Measurements from ENCODE around the gene CACNA1B.
"Not testable (repeated sequence)": the region's sequence is repeated elsewhere in the genome, so short reads cannot be mapped to it uniquely, and the experiment has no call there.

CACNA1B gene

DNA sequence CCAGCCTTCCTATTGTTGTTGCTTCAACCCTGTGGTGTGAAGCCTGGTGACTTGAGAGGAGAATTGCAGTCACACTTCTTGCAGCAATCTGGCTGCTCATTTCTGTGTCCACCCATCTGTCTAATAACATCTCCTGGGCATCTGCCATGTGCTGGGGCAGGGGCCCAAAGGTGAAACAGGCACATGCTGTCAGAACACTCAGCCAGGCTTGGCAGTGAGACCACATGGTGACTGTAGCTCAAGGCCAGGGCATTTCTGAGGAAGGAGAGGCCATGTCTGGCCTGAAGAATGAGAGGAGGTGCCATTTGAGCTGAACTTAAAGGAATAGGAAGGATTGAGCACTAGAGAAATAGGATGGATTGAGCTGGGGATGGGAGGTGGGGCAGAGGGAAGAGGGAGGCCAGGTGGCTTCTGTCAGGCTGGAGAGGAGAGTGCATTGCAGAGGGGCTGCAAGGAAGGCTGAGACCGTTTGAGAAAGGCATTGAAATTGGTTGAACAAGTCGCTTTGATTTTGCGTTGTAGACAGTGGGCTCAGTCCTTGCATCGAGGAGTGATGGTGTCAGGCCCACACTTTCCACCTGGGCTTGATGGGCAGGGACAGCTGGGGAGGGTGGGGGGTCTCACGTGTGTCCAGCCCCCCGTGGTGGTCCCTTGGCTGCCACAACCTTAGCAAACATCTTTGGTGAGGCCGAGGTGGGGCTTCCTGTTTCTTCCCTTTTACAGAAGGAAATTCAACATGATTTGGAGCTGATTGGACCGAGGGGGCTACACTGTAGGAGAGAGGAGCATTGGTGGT is 222.4 kb downstream of the CACNA1B start:
- DNase-seq (ENCODE audit: low spot score): no peak

DNA sequence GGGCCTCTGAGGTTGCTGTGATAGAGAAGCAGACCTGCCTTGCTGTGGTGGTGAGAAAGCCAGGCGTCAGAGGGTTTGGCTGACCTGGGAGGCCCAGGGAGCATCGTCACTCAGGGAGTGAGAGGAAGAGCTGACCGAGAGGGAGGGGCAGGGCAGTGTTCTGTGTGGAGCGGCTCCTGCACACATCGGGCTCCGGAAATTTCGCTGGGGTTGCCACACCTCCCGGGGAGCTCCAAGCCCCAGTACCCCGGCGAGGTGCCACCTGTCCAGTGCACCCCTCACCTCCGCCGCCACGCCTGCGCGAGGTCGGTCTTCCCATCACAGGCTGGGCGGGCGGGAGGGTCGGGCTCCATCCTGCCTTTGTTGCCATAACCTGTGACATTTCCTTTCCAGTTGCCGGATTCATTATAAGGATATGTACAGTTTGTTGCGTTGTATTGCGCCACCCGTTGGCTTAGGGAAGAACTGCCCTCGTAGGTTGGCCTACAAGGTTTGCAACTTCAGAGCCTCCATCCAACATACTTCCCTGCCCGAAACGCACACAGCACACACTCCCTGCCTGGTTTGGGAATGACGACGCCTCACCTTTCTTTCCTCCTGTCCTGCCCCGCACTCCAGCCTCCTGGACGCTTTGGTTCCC is 223.2 kb downstream of the CACNA1B start:
- no peak for DNase-seq (ENCODE audit: low spot score)

DNA sequence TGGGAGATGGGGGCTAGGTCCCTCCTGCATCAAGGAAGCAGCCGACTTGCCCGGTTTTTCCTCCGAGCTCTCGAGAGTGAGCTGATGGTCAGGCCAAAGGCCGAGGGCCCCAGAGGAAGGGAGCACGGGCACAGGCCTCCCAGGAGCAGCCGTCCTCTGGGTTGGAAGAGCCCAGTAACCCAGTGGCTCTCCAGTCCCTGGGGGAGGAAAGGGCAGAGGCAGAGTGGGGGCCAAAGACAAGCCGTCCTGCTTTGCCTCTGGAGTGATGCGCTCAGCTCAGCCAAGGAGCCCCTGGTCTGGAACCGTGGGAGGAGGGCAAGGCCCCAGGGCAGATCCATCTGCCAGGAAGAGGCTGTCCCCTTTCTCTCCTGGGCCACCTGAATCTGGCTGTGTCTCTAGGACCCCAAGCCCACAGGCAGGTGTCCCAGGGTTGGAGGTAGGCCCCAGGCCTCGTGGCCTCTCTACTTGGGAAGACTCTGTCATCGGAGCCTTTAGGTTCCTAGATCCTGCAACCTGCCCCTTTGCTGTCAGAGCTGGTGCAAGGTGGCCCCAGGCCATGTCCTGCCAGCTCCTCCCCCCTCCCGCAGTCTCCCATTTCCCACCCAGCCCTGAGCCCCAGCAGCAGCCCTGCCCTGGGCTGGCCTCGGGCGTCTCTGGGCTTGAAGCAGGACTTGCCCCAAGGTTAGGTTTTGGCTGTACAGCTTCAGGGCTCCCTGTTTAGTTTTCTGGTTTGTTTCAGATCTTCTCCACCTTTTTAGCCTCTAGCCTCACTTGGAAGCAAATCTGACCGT is 224.1 kb downstream of the CACNA1B start:
- DNase-seq (ENCODE audit: low spot score): no peak

DNA sequence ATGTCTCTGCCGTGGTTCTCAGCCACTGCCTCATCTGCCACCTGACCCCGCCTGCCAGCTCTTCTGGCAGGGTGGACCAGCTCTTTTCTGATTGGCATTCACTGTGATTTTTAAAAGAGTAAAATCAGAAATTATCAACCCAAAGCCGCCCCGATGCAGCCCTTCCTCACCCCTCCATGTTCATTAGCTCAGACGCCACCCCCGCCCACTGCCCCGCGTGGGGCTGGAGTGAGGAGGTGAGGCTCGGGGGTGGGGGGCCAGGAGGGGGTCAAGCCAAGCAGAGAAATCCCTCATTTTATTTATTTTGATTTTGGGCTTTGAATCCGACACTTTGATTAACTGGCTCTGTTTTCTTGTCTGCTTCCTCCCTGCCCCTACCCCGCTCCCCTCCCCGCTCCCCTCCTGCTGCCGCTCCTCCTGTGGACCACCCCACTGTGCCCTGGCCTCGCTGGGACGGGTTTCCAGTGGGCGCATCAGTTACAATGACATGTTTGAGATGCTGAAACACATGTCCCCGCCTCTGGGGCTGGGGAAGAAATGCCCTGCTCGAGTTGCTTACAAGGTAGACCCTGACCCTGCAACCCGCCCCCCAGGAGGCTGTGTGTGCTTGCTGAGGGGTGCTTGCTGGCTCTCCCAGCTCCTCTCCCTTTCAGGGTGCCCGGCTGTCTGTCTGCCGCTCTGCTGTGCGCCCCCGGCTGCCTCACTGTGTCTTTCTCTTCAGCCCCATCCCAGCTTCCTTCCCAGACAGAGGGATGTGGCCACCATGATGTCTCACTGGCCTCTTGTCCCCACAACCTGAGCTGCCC is 224.9 kb downstream of the CACNA1B start:
- no peak for DNase-seq (ENCODE audit: low spot score)

DNA sequence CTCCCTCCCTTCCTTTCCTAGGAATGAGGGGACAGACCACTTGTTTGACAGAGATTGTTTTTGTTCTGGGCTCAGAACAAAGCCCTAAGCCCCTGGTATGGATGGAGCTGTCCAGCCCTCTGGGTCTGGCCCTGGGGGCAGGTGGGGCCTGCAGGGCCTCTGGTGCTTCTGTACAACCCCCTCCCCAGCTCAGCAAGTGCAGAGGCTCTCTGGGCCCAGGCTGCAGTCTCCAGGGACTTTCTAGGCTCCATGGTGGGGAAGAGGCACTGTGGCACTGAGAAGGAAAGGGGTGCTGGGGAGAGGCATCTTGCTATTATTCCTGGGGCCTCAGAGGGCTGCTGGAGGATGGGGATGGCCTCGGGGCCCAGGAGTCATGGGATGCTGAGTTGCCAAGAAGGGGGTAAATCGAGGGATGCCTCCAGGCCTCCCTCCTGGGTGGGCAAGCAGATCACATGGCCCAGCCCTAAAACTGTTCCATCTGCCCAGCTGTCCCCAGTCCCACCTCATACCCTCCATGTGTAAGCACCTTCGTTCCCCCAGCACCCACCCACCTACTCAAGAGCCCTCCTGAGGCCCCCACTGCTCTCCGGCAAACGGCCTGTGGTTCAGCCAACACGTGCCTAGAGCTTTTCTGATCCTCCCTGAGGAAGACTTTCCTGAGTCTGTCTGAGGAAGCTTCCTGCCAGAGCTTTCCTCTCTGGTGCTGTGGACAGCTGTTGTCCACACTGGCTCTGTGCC is 225.7 kb downstream of the CACNA1B start:
- DNase-seq (ENCODE audit: low spot score): no peak

DNA sequence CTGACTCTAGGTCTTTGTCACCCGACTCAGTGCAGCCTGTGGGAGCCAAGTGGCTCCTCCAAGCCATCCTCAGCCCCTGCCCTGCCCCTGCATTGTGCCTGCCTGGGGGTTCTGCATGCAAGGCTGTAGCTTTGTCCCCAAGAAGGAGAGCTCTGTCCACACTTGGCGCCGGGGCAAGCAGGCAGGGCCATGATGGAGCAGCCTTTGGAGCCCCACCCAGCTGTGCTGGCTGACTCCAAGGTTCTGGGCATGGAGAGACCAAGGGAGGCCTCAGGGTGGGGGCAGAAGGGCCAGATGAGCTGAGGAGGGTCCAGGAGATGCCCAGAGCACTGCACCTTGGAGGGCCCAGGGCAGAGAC is 226.2 kb downstream of the CACNA1B start:
- no peak for DNase-seq (ENCODE audit: low spot score)

DNA sequence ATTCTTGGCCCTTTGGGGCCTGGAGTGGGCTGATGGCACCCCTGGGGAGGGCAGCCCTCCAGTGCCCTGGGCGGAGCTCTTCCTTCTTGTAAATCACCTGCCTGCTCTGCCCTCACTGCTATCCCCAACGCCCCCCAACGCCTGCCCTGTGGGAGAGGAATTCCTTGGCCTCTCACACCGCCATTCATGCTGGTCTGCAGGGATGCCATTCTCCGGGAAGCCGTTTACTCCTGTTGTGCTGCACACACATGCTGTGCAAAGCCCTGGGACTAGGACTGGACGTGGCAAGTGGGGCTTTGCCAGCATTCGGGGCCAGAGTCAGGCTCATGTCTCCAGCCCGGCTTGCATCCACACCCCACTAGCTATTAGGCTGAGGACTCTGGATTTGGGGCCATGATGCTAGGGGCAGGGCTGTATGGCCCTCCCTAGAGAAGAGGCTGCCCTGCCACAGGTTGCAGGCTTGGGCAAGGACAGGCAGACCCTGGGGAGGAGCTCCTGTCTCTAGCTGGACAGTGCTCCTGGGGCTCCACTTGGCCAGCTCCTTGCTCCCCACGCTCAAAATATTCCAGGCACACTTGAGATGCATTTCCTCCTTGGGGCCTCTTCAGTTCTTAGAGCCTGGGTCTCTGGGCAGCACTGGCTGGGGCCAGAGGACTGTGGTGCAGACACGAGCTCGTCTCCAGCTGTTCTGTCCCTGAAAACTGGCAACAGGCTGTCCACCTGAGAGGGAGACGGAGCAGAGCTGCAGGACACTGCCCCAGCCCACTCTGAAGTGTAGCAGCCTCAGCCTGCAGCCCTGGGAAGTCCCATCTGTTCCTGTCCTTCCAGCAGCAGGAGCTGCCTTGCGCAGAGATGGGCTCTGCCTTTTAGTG is 226.9 kb downstream of the CACNA1B start:
- DNase-seq (ENCODE audit: low spot score): no peak

DNA sequence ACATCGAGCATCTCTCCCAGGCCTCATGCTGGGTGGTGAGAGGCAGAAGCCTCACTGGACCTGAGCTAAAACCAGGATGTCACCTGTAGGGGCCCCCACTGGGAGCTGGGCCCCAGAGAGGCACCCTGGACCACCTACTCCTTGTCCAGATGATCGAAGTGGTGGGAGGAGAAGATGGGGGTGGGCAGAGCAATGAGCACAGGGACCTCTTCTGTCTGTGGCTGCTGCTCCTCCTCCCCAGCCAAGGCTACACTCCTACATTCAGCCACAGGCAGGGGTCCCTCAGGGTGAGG is 227.5 kb downstream of the CACNA1B start:
- DNase-seq (ENCODE audit: low spot score): no peak

DNA sequence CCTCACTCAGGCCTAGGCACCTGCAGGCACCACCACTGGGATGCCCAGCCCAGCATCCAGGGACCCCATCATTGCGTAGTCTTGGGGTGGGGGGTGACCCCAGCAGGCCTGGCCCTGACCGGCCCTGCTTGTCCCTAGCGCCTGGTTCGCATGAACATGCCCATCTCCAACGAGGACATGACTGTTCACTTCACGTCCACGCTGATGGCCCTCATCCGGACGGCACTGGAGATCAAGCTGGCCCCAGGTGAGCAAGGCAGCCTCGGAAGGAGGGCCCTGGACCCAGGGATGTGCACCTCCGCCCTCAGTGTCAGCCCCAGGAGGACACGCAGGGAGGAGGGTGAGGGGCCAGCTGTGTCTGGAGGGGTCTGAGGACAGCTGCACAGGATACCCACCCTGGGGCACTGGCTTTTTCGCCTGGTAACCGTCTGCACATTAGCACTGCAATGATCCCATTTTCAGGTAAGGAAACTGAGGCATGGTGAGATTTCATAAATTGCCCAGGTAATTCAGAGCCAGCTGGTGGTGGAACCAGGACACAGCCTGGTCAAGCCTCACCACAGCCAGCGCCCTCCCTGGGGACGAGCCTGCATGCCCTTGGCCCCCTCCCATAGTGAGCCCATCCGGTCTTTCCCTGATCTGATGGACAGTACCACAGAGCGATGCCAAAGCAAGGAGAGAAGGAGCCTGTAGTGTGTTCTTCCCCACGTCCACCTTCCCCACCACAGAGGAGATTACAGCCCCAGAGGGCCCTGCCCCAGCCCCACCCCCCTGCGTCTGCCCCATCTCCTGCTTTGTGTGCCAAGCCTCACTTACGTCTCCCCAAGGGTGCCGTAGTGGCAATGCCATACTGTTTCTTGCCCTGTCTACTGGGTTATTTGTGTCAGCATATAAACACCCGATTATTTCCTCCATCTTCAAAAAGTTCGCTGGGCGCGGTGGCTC is 228.3 kb downstream of the CACNA1B start:
- DNase-seq (ENCODE audit: low spot score): no peak

DNA sequence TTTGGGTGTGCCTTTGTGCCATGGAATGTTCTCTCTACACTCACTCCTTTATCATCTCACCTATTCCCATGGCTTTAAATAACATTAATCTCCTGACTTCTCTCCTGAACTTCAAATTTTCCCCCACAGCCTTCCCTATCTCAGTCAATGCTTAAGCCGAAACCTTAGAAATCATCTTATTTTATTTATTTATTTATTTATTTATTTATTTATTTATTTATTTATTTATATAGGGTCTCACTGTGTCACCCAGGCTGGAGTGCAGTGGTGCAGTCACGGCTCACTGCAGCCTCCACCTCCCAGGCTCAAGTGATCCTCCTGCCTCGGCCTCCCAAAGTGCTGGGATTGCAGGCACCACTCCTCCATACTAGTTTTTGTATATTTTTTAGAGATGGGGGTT is 229.5 kb downstream of the CACNA1B start:
- DNase-seq (ENCODE audit: low spot score): not testable (repeated sequence)

DNA sequence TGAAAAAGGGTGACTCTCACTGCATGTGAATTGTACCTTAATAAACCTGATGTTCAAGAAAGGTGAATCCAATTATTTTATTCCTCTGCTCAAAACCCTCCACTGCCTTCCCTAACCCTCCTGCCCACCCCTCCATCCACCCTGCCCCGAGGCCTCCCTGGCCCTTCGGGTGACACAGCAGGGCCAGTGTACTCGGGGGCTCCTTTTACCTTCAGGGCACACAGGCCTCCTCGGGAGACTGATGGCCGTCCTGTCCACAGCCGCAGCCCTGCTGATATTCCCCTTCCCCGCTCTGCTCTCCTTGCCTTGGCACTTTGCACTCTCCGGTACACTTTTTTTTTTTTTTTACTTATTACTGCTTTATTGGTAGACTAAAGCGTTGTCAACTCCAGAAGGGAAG is 234.0 kb downstream of the CACNA1B start:
- no peak for DNase-seq (ENCODE audit: low spot score)

DNA sequence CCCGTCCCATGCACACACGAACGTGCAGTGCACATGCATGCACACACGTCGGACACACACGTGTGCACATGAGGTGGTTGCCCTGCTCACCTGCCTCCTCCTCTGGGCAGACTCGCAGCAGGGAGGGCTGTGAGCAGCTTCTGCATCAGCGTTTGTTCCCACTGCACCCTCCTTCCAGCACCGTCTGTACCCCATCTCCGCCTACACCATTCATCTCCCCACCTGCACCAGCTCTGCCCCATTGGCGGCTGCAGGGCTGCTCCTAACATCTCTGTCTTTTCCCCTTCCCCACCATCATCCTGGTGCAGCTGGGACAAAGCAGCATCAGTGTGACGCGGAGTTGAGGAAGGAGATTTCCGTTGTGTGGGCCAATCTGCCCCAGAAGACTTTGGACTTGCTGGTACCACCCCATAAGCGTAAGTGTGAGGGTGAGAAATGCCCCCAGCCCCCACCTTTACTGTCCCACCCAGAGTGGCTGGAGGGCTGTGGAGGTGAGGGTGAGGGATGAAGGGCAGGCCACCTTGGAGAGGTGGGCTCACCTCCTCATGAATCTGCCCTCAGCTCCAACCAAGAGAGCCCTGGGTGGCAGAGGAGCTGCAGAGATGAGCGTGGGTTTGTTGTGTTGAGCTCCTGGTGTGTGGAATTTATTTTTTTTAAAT is 234.6 kb downstream of the CACNA1B start:
- DNase-seq (ENCODE audit: low spot score): no peak

DNA sequence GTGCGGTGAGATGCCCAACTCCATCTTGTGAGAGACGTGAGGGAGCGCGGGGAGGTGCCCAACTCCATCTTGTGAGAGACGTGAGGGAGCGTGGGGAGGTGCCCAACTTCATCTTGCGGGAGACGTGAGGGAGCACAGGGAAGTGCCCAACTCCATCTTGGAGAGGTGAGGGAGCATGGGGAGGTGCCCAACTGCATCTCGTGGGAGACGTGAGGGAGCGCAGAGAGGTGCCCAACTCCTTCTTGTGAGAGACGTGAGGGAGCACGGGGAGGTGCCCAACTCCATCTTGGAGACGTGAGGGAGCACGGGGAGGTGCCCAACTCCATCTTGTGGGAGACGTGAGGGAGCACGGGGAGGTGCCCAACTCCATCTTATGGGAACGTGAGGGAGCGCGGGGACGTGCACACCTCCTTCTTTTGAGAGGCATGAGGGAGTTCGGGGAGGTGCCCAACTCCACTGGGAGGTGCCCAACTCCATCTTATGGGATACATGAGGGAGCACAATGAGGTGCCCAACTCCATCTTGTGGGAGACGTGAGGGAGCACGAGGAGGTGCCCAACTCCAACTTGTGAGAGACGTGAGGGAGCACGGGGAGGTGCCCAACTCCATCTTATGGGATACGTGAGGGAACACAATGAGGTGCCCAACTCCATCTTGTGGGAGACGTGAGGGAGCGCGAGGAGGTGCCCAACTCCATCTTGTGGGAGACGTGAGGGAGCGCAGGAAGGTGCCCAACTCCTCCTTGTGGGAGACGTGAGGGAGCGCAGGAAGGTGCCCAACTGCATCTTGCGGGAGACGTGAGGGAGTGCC is 235.4 kb downstream of the CACNA1B start:
- no peak for DNase-seq (ENCODE audit: low spot score)

DNA sequence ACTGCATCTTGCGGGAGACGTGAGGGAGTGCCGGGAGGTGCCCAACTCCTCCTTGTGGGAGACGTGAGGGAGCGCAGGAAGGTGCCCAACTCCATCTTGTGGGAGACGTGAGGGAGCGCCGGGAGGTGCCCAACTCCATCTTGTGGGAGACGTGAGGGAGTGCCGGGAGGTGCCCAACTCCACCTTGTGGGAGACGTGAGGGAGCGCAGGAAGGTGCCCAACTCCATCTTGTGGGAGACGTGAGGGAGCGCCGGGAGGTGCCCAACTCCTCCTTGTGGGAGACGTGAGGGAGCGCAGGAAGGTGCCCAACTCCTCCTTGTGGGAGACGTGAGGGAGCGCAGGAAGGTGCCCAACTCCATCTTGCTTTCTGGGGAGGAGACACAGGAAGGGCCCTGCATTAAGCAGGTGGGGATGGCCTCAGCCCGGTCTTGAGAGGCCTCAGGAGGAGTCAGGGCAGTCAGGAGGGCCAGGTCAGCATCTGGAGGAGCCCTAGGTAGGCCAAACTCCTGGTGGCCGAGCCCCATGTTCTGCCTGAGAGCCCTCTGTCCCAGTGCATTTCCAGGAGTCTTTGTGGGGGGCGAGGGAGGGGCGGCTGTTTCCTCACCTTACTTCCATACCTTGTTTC is 236.2 kb downstream of the CACNA1B start:
- not testable (repeated sequence) for DNase-seq (ENCODE audit: low spot score)

DNA sequence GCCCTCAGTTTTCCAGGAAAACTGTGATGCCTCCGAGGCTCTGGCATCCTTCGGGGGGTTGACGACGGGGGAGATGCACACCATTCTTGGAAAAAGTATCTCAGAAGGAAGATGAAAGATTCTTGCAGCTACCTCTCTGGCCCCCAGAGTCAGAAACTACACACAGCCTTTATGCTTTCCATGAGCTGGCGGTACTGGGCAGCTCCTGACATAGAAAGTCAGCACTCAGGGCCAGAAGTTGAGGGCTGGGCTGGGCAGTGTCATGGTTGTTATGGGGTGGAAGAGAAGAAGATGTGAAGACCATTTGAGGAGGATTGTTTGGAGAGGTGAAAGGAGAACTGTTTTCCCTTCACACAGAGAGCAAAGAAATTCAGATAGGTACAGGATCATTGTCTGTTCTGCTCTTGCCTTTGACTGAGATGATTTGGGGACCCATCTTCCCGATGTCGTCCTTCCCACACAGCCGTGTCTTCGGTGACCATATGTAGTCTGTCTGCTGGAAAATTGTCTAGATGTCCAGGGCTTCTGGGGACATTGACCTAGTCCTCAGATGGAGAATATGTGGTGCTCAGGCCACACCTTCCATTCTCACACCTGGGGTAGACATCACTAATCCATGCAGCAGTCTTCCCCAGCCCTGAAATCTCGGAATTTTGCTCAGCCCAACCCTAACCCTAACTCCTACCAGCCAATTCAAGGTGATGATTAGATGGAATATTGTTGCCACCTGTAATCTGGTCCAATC is 237.1 kb downstream of the CACNA1B start:
- no peak for DNase-seq (ENCODE audit: low spot score)

DNA sequence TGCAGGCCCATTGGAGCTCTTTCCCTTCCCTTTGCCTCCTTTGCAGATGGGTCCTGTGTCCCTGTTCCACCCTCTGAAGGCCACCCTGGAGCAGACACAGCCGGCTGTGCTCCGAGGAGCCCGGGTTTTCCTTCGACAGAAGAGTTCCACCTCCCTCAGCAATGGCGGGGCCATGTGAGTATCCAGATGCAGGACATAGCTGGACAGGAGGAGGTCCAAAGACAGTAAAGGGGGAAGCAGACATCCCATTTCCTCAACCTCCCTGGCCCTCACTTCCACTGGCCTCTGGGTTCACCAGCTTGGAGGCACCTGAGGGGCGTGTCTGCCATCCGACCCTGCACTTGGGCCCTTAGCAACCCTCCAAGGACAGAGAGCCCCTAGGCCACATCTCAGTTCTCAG is 237.9 kb downstream of the CACNA1B start:
- no peak for DNase-seq (ENCODE audit: low spot score)

DNA sequence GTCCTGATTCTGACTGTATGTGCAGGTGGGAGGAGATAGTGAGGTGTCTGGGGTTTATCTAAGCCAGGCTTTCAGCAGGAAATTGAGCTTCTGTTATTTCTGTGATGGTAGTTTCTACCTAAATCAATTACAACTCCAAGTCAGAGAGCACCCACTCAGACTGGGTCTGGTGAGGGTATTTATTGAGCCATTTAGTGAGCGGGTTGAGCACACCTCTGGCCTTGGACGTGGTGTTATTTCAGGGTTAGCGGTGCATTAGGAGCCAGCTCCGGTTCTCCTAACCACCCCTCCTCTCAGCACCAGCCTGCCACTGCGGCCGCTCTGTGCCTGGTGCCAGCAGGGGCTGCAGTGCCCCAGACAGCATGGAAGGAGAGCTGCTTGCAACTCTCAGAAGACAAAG is 238.9 kb downstream of the CACNA1B start:
- no peak for DNase-seq (ENCODE audit: low spot score)

All from RKO (cell line).